HCT116 (cell line): ENCODE results near the gene PUM1. TPM values are rescaled to one million over a fixed set of nuclear protein-coding genes. Genes with fewer than 3 reads are reported as not detected.
A peak's percentile ranks its signal among the peaks of the same experiment; 100 is the strongest.

Experiments used
- ATAC-seq: fragments of 200-7000 bp; cut with Tn5 transposase; 2 replicates; pipeline ENCODE4 v1.9.1; 2020; ENCODE audit warnings: mild to moderate bottlenecking, moderate library complexity
- BruUV-seq: library from RNA; stranded (reverse); fragments of 400-500 nt; replicated peaks from 2 replicates; lab custom pipeline; 2021; lab: Mats Ljungman, UMichigan
- CTCF ChIA-PET: fragments of 300-600 bp; sonication (Branson Sonifier 250); formaldehyde crosslinking; loops from one replicate; lab custom pipeline; 2021; ENCODE audit warnings: antibody characterized with exemption; lab: Charles Lee
- POLR2A ChIA-PET: fragments of 300-600, 350-600 bp; sonication (Branson Sonifier 250); formaldehyde crosslinking; loops from one replicate; lab custom pipeline; 2021; ENCODE audit warnings: antibody characterized with exemption; lab: Charles Lee
- RAD21 ChIA-PET, 2 experiments: fragments of 300-600 bp; sonication (Branson Sonifier 250); formaldehyde crosslinking; loops; one replicate each; lab custom pipeline; 2023; ENCODE audit warnings: low total read pairs in 2 of 2; ENCODE audit not compliant: uncharacterized antibody in 2 of 2, unreplicated experiment in 2 of 2, low non-redundant PET in 1 of 2; lab: Charles Lee
- DNase-seq: peaks from one replicate; pipeline ENCODE4 v3.0.0-alpha.2; 2010; ENCODE audit warnings: low read depth, low spot score
- H2AFZ ChIP-seq: fragments of 200-600 bp; shearing (Covaris generic), sonication (generic); 2 replicates; pipeline ENCODE4 v1.6.1; 2017; ENCODE audit warnings: low read depth, mixed run types, mixed read lengths, antibody characterized with exemption, low read length; ENCODE audit not compliant: poor library complexity, severe bottlenecking
- H3K27ac ChIP-seq: 2 replicates; pipeline ENCODE4 v1.5.1; 2012; ENCODE audit warnings: low read depth, low read length
- H3K27me3 ChIP-seq: fragments of 200-600 bp; sonication (generic); 2 replicates; pipeline ENCODE4 v1.6.1; 2016; ENCODE audit warnings: mixed run types, low read length, mixed read lengths; ENCODE audit not compliant: insufficient read depth
- H3K36me3 ChIP-seq, 2 experiments: fragments of 200-500 bp in 1 of 2; fragments of 200-600 bp in 1 of 2; sonication (Bioruptor generic) in 1 of 2; sonication (generic) in 1 of 2; 2 replicates each; pipeline versions ENCODE4 v1.5.1 to v1.6.1; 2014 to 2016; ENCODE audit warnings: low read length in 2 of 2, inconsistent platforms in 1 of 2, mixed read lengths in 1 of 2, mixed run types in 1 of 2; ENCODE audit not compliant: insufficient read depth in 2 of 2, control insufficient read depth in 1 of 2
- H3K4me1 ChIP-seq, 2 experiments: fragments of 200-600 bp in 1 of 2; sonication (generic) in 1 of 2; 2 replicates each; pipeline versions ENCODE4 v1.5.1 to v1.6.1; 2012 to 2017; ENCODE audit warnings: low read length in 2 of 2, inconsistent platforms in 1 of 2, mild to moderate bottlenecking in 1 of 2, mixed read lengths in 1 of 2, mixed run types in 1 of 2, moderate library complexity in 1 of 2; ENCODE audit not compliant: insufficient read depth in 2 of 2, control insufficient read depth in 1 of 2
- H3K4me2 ChIP-seq: fragments of 200-600 bp; sonication (generic); 2 replicates; pipeline ENCODE4 v1.6.1; 2017; ENCODE audit warnings: mixed run types, low read length, mixed read lengths
- H3K4me3 ChIP-seq, 2 experiments: fragments of 200-600 bp in 1 of 2; sonication (generic) in 1 of 2; replicated peaks in 1 of 2; 2 replicates each; pipeline ENCODE4 v1.5.1; 2011 to 2016; ENCODE audit warnings: low read length in 2 of 2, control low read depth in 1 of 2, low read depth in 1 of 2, mild to moderate bottlenecking in 1 of 2, mixed read lengths in 1 of 2, mixed run types in 1 of 2
- H3K79me2 ChIP-seq: fragments of 200-600 bp; sonication (generic); 2 replicates; pipeline ENCODE4 v1.6.1; 2017; ENCODE audit warnings: mild to moderate bottlenecking, mixed run types, low read length, moderate library complexity, mixed read lengths; ENCODE audit not compliant: insufficient read depth
- H3K9ac ChIP-seq: fragments of 200-600 bp; sonication (generic); 2 replicates; pipeline ENCODE4 v1.6.1; 2016; ENCODE audit warnings: low read length, mixed read lengths
- H3K9me2 ChIP-seq: fragments of 200-600 bp; sonication (generic), shearing (Covaris generic); 2 replicates; pipeline ENCODE4 v1.6.1; 2017; ENCODE audit warnings: mixed run types, mild to moderate bottlenecking, moderate library complexity; ENCODE audit not compliant: insufficient read depth
- H3K9me3 ChIP-seq, 2 experiments: fragments of 200-500 bp in 1 of 2; fragments of 200-600 bp in 1 of 2; sonication (Bioruptor generic) in 1 of 2; sonication (generic) in 1 of 2; 2 replicates each; pipeline ENCODE4 v1.6.1; 2014 to 2017; ENCODE audit warnings: low read length in 2 of 2, mixed read lengths in 2 of 2, inconsistent platforms in 1 of 2, low read depth in 1 of 2, mild to moderate bottlenecking in 1 of 2, mixed run types in 1 of 2, moderate library complexity in 1 of 2; ENCODE audit not compliant: control insufficient read depth in 1 of 2, insufficient read depth in 1 of 2
- H4K20me1 ChIP-seq: fragments of 200-600 bp; sonication (generic), shearing (Covaris generic); 2 replicates; pipeline ENCODE4 v1.6.1; 2017; ENCODE audit warnings: mixed run types, mild to moderate bottlenecking, moderate library complexity; ENCODE audit not compliant: insufficient read depth
- CBX3 ChIP-seq: IDR thresholded peaks from 2 replicates; pipeline ENCODE4 v1.6.1; 2012; ENCODE audit warnings: low read depth
- CEBPB ChIP-seq: IDR thresholded peaks from 2 replicates; pipeline ENCODE4 v1.6.1; 2012; ENCODE audit warnings: low read depth
- EGR1 ChIP-seq: IDR thresholded peaks from 2 replicates; pipeline ENCODE4 v1.6.1; 2012; ENCODE audit warnings: low read depth
- ELF1 ChIP-seq: IDR thresholded peaks from 2 replicates; pipeline ENCODE4 v1.6.1; 2012; ENCODE audit warnings: low read depth, borderline replicate concordance
- EZH2 ChIP-seq: fragments of 200-600 bp; sonication (generic); IDR thresholded peaks from 2 replicates; pipeline ENCODE4 v1.6.1; 2017; ENCODE audit warnings: antibody characterized with exemption, mixed run types
- EZH2phosphoT487 ChIP-seq: fragments of 200-600 bp; IDR thresholded peaks from 2 replicates; pipeline ENCODE4 v1.6.1; 2018; ENCODE audit warnings: antibody characterized with exemption, borderline replicate concordance
- FOSL1 ChIP-seq: IDR thresholded peaks from 2 replicates; pipeline ENCODE4 v1.6.1; 2012; ENCODE audit warnings: low read depth
- JUND ChIP-seq: IDR thresholded peaks from 2 replicates; pipeline ENCODE4 v1.6.1; 2012
- POLR2A ChIP-seq: IDR thresholded peaks from 2 replicates; pipeline ENCODE4 v1.7.0; 2011; ENCODE audit warnings: borderline replicate concordance; ENCODE audit not compliant: insufficient read depth, insufficient read length; ENCODE audit errors: extremely low read depth
- POLR2AphosphoS5 ChIP-seq: IDR thresholded peaks from 2 replicates; pipeline ENCODE4 v1.6.1; 2011; ENCODE audit warnings: mild to moderate bottlenecking, low read depth, low read length, moderate library complexity
- RAD21 ChIP-seq: IDR thresholded peaks from 2 replicates; pipeline ENCODE4 v1.6.1; 2012; ENCODE audit warnings: low read depth, mild to moderate bottlenecking
- SIN3A ChIP-seq: IDR thresholded peaks from 2 replicates; pipeline ENCODE4 v1.6.1; 2012; ENCODE audit warnings: low read depth
- SP1 ChIP-seq: IDR thresholded peaks from 2 replicates; pipeline ENCODE4 v1.6.1; 2012; ENCODE audit warnings: low read depth
- SRF ChIP-seq: IDR thresholded peaks from 2 replicates; pipeline ENCODE4 v1.6.1; 2012; ENCODE audit warnings: low read depth
- TCF7L2 ChIP-seq: IDR thresholded peaks from 2 replicates; pipeline ENCODE4 v1.7.0; 2011; ENCODE audit warnings: borderline replicate concordance, inconsistent platforms; ENCODE audit not compliant: insufficient read depth, insufficient read length; ENCODE audit errors: extremely low read depth
- YY1 ChIP-seq: IDR thresholded peaks from 2 replicates; pipeline ENCODE4 v1.6.1; 2011; ENCODE audit warnings: low read length, low read depth, moderate library complexity, mild to moderate bottlenecking; ENCODE audit not compliant: insufficient replicate concordance; ENCODE audit errors: extremely low read depth
- ZFX ChIP-seq: fragments of 450-650 bp; IDR thresholded peaks from 2 replicates; pipeline ENCODE4 v1.6.1; 2017
- ZNF274 ChIP-seq: fragments of 200-500 bp; sonication (Bioruptor generic); IDR thresholded peaks from 2 replicates; pipeline ENCODE4 v1.6.1; 2014; ENCODE audit warnings: mild to moderate bottlenecking, low read depth, low read length, inconsistent platforms
- intact Hi-C: fragments of 100-400 bp; cut with micrococcal nuclease; formaldehyde crosslinking; loops from 2 replicates; pipeline ENCODE4 v1.10.0; 2022
- total RNA-seq: library from RNA; stranded (reverse); gene quantifications from one replicate; pipeline ENCODE4 v1.2.1, GENCODE V29; 2021; ENCODE audit not compliant: unreplicated experiment
- TF ChIP-seq, protein P1 (sequence below): IDR thresholded peaks from 2 replicates; pipeline ENCODE4 v1.6.1; 2012; ENCODE audit warnings: low read depth
- TF ChIP-seq, protein P2 (sequence below): IDR thresholded peaks from 2 replicates; pipeline ENCODE4 v1.6.1; 2012

The PUM1 gene
- total RNA-seq, 1 experiment from 2014 or later = 113 TPM

DNA sequence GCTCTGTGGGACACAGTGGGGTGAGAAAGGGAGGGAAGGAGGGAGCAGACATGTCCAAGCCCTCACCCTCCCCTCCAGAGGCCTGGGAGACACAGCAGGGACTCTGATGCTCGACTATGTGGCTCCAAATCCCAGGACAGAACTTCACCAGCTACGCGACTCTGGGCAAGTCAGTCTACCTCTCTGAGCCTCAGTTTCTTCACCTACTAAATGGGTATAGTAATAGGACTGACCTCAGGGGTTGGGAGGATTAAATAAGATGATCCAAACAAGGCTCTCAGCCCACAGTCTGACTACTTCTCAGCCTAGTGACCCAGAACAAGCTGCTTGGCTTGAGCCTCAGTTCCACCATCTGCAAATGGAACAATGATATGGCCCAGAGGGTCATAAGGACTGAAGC is 176.5 kb downstream of the PUM1 start:
- no peak for DNase-seq
- POLR2A ChIA-PET = no interaction called here
- no peak for ATAC-seq
- H4K20me1 ChIP-seq = no peaks in the 10 kb centered on the region
- H3K4me1 ChIP-seq = peaks cover 0 to 9% of the 10 kb centered on the region in 2 experiments; a peak in 2 of 4 replicates
- no peaks in the 10 kb centered on the region for H3K9me2 ChIP-seq
- no peak overlapping the region for H3K4me2 ChIP-seq
- intact Hi-C loops = no loop called here
- H3K27ac ChIP-seq = no peak overlapping the region
- no peak overlapping the region for H3K9ac ChIP-seq
- TF ChIP-seq YY1 (no peak), EGR1 (no peak), ELF1 (no peak), CBX3 (no peak), POLR2AphosphoS5 (no peak), EZH2 (no peak), ZFX (no peak), SRF (no peak), SP1 (no peak), FOSL1 (no peak), POLR2A (no peak), EZH2phosphoT487 (no peak), RAD21 (no peak), ZNF274 (no peak)
- H2AFZ ChIP-seq = no peak overlapping the region
- no peaks in the 10 kb centered on the region for H3K36me3 ChIP-seq
- no peaks in the 10 kb centered on the region for H3K79me2 ChIP-seq
- no peaks in the 10 kb centered on the region for H3K9me3 ChIP-seq
- BruUV-seq = no TSS peak
- RAD21 ChIA-PET = no interaction called here
- CTCF ChIA-PET = no interaction called here
- H3K4me3 ChIP-seq = no peak overlapping the region
- no peaks in the 10 kb centered on the region for H3K27me3 ChIP-seq

DNA sequence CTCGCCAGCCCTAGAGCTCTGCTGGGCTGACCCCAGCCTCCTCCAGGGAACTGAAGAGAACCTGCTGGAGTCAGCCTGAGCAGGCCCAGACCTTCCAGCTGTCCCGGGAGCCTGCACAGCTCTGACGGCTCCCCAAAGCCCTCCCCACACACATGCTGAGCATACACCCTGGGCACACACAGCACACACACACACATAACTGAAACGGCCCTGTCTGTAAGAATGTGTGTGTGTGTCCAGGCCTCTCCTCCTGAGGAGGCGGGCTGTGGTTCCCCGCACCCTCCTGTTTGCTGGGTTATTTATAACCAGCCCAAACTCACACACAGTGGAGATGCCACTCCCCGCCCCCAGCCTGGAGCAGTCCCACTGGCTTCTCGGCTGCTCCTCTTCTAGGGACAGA is 177.1 kb downstream of the PUM1 start:
- Histone ChIP-seq H3K9me3 (no peaks in the 10 kb centered on the region), H3K4me2 (no peak overlapping the region), H4K20me1 (no peaks in the 10 kb centered on the region), H3K4me3 (no peak overlapping the region), H3K79me2 (no peaks in the 10 kb centered on the region), H2AFZ (no peak overlapping the region), H3K9me2 (no peaks in the 10 kb centered on the region), H3K9ac (no peak overlapping the region), H3K4me1 (peaks cover 0 to 9% of the 10 kb centered on the region in 2 experiments; a peak in 2 of 4 replicates), H3K36me3 (no peaks in the 10 kb centered on the region), H3K27me3 (no peaks in the 10 kb centered on the region), H3K27ac (no peak overlapping the region)
- peak; percentile 40; the same call in 1 of the 2 replicates for ATAC-seq
- intact Hi-C loops = no loop called here
- RAD21 ChIA-PET = no interaction called here
- DNase-seq = no peak
- BruUV-seq = no TSS peak
- POLR2A ChIA-PET = no interaction called here
- CTCF ChIA-PET = no interaction called here
- TF ChIP-seq JUND (no peak), CEBPB (no peak), TCF7L2 (no peak), SRF (no peak), FOSL1 (no peak), SIN3A (no peak), CBX3 (no peak)
- TF ChIP-seq, protein P1, sequence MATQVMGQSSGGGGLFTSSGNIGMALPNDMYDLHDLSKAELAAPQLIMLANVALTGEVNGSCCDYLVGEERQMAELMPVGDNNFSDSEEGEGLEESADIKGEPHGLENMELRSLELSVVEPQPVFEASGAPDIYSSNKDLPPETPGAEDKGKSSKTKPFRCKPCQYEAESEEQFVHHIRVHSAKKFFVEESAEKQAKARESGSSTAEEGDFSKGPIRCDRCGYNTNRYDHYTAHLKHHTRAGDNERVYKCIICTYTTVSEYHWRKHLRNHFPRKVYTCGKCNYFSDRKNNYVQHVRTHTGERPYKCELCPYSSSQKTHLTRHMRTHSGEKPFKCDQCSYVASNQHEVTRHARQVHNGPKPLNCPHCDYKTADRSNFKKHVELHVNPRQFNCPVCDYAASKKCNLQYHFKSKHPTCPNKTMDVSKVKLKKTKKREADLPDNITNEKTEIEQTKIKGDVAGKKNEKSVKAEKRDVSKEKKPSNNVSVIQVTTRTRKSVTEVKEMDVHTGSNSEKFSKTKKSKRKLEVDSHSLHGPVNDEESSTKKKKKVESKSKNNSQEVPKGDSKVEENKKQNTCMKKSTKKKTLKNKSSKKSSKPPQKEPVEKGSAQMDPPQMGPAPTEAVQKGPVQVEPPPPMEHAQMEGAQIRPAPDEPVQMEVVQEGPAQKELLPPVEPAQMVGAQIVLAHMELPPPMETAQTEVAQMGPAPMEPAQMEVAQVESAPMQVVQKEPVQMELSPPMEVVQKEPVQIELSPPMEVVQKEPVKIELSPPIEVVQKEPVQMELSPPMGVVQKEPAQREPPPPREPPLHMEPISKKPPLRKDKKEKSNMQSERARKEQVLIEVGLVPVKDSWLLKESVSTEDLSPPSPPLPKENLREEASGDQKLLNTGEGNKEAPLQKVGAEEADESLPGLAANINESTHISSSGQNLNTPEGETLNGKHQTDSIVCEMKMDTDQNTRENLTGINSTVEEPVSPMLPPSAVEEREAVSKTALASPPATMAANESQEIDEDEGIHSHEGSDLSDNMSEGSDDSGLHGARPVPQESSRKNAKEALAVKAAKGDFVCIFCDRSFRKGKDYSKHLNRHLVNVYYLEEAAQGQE = no peak
- TF ChIP-seq, protein P2, sequence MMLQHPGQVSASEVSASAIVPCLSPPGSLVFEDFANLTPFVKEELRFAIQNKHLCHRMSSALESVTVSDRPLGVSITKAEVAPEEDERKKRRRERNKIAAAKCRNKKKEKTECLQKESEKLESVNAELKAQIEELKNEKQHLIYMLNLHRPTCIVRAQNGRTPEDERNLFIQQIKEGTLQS = no peak
